ENCODE results near the gene LAMA3.
"Not testable (repeated sequence)": the region's sequence is repeated elsewhere in the genome, so short reads cannot be mapped to it uniquely, and the experiment has no call there.

The LAMA3 gene

GRCh38 chr18:23733895-23734294 is 44.6 kb downstream of the LAMA3 start:
- no peak for DNase-seq (ENCODE audit: low spot score)
- TF ChIP-seq CTCF (IDR thresholded peaks at IDR 0.05; ENCODE audit: extremely low read depth, missing control alignments) = no peak

DNA sequence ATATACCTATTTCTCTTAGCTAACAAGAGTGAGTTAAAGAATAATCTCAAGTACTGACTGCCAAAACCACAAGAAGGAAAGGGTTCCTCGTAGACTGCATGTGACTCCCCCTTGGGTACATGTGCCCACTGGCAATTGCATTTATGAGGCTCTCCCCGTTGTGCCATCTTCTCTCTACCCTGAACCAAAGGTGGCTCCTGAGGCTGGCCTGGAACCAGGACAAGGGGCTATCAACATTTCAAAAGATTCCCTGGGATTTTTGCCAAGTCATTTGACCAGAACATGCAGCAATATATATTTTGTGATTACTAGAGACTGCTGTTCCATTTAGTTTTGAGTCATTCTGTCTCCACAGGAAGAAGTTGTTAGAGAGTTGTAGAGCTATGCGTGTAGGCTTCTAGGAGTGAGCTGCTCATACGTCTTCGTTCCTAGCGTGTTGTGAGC is 45.8 kb downstream of the LAMA3 start:
- no peak for DNase-seq (ENCODE audit: low spot score)

DNA sequence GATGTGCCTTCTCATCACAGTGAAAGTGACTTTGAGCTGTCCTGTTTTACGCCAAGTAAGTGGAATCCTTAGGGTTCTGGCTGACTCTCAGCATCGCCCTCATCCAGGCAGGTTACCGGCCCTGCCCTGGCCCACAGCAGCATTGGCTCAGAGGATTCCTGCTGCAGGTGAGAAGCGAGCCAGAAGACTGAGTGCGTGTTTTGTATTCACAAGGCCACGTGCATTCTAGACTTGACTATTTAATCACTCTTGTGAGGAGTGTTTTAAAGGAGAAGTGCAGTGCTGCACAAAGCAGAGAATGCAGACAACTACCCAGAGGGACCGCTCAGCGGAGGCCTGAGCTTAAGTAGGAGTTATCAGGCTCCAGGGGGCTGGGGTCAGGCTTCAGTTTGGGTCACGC is 48.3 kb downstream of the LAMA3 start:
- TF ChIP-seq CTCF (IDR thresholded peaks at IDR 0.05; ENCODE audit: extremely low read depth, missing control alignments) = no peak
- no peak for DNase-seq (ENCODE audit: low spot score)

More for the DNA sequence above, 45.8 kb downstream of the LAMA3 start:
- TF ChIP-seq CTCF (IDR thresholded peaks at IDR 0.05; ENCODE audit: extremely low read depth, missing control alignments) = no peak

GRCh38 chr18:23738151-23738550 is 48.9 kb downstream of the LAMA3 start:
- no peak for DNase-seq (ENCODE audit: low spot score)
- no peak for TF ChIP-seq CTCF (IDR thresholded peaks at IDR 0.05; ENCODE audit: extremely low read depth, missing control alignments)

DNA sequence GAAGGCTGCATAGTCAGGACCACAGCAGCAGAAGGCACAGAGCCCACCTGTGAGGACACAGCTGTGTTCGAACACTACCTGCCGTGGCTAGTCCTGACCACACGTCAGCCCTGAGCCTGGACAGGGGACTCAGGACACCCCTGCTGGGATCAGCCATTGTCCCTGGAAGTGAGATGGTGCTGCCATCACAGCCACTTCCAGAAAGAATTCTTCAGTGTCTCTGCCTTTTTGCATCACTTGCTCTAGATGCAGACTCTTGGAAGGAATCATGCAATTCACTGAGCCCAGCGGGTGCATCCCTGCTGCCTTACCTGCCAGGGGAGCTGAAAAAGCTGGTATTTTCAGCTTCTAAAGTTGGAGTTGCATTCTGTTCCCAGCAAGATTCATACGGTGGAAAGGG is 49.3 kb downstream of the LAMA3 start:
- TF ChIP-seq CTCF (IDR thresholded peaks at IDR 0.05; ENCODE audit: extremely low read depth, missing control alignments) = no peak
- no peak for DNase-seq (ENCODE audit: low spot score)

- no peak for DNase-seq (ENCODE audit: low spot score)
- TF ChIP-seq CTCF (IDR thresholded peaks at IDR 0.05; ENCODE audit: extremely low read depth, missing control alignments) = no peak
Measured at GRCh38 chr18:23740105-23740830, 51.0 kb downstream of the LAMA3 start.

DNA sequence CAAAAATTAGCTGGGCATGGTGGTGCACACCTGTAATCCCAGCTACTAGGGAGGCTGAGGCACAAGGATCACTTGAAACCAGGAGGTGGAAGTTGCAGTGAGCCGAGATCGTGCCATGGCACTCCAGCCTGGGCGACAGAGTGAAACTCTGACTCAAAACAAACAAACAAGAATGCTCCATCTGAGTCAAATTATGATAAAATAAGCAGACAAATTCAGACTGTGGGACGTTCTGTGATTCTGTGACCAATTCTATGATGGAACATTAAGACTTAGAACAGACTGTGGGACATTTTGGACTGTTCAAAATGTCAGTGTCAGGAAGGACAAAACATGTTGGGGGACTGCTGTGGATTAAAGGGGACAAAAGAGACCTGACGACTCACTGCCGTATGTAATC is 52.7 kb downstream of the LAMA3 start:
- not testable (repeated sequence) for DNase-seq (ENCODE audit: low spot score)

DNA sequence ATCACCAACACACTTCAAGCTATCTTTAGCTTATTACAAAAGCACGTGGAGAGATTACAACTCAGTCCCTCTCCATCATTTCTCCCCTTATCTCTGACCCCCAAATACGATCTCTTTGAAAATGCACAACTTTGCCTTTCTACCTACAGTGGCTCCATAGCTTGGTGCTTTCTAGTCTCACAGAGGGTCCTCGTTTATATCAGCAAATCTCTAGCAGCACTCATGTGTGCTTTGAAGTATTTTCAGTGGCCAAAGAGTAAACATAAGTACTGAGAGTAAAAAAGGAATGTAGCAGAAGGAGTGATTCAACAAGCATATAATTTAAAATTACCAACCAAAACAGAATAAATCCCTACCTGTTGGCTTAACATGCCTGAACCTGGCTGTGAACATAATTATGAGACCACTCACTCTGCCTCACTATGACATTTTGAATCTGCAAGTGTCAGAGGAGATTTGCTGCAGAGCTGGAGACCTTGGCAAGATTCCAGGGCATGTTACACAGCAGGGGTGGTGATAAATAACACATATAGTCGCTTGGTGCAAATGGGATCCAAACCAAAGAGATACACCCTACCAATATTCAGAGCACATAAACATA is 54.6 kb downstream of the LAMA3 start:
- TF ChIP-seq CTCF (IDR thresholded peaks at IDR 0.05; ENCODE audit: extremely low read depth, missing control alignments) = no peak
- DNase-seq (ENCODE audit: low spot score) = no peak
